Neural crest cell (in vitro differentiated cells): Measurements from ENCODE around the gene GIMAP2. TPM values are rescaled to one million over a fixed set of nuclear protein-coding genes. Genes with fewer than 3 reads are reported as not detected.

Source experiments
- DNase-seq: peaks from one replicate; pipeline ENCODE4 v3.0.0; 2021; ENCODE audit warnings: low read depth, mixed read lengths, low spot score
- H3K27ac Mint-ChIP-seq: one replicate; pipeline ENCODE4 v1.8.0; 2021; ENCODE audit warnings: mild to moderate bottlenecking, mixed read lengths; ENCODE audit not compliant: unreplicated experiment
- H3K27me3 Mint-ChIP-seq: 2 replicates; pipeline ENCODE4 v1.8.0; 2021; ENCODE audit warnings: low read depth, mild to moderate bottlenecking, mixed read lengths
- H3K36me3 Mint-ChIP-seq: 2 replicates; pipeline ENCODE4 v1.8.0; 2021; ENCODE audit warnings: low read depth, mild to moderate bottlenecking, mixed read lengths
- H3K4me1 Mint-ChIP-seq: 2 replicates; pipeline ENCODE4 v1.8.0; 2021; ENCODE audit warnings: mixed read lengths
- H3K4me3 Mint-ChIP-seq: one replicate; pipeline ENCODE4 v1.8.0; 2021; ENCODE audit warnings: mild to moderate bottlenecking, mixed read lengths
- H3K9me3 Mint-ChIP-seq: 2 replicates; pipeline ENCODE4 v1.8.0; 2021; ENCODE audit warnings: mixed read lengths
- CTCF ChIP-seq: fragments of 200-600 bp; sonication (generic); conservative IDR thresholded peaks from 2 replicates; pipeline ENCODE4 v1.5.0; 2021; ENCODE audit warnings: antibody characterized with exemption, mild to moderate bottlenecking
- total RNA-seq: library from RNA; stranded (reverse); gene quantifications from 2 replicates; pipeline ENCODE4 v1.2.1, GENCODE V29; 2021

Gene GIMAP2
- total RNA-seq, 1 donor from 2014 or later, result not detected

GRCh38 chr7:150688630-150689029 lies 3.1 kb downstream of the GIMAP2 start:
- no peak for DNase-seq
- Mint-ChIP-seq H3K4me3 (no peak overlapping the region), H3K27ac (no peak overlapping the region), H3K9me3 (peaks cover 5% of the 10 kb centered on the region), H3K36me3 (no peaks in the 10 kb centered on the region), H3K27me3 (peaks cover 54% of the 10 kb centered on the region), H3K4me1 (no peaks in the 10 kb centered on the region)
- TF ChIP-seq CTCF, result no peak

GRCh38 chr7:150695654-150696053 lies 10.1 kb downstream of the GIMAP2 start:
- Mint-ChIP-seq H3K4me3 (no peak overlapping the region), H3K36me3 (no peaks in the 10 kb centered on the region), H3K27me3 (peaks cover 51% of the 10 kb centered on the region), H3K4me1 (no peaks in the 10 kb centered on the region), H3K27ac (no peak overlapping the region), H3K9me3 (peaks cover 3% of the 10 kb centered on the region)
- DNase-seq, result no peak
- TF ChIP-seq CTCF, result no peak

DNA sequence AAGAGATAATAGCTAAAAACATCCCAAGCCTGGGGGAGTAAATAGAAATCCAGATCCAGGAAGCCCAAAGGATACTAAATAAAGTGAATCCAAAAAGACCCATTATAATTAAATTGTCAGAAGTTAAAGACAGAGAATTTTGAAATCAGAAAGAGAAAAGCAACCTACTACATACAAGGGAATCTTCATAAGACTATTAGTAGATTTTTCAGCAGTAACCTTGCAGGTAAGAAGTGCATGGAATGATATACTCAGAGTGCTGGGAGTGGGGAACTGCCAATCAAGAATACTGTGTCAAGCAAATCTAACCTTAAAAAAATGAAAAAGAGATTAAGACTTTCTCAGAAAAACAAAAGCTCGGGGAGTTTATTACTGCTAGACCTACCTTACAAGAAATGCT lies 17.7 kb downstream of the GIMAP2 start:
- Mint-ChIP-seq H3K4me3 (no peak overlapping the region), H3K36me3 (peaks cover 6% of the 10 kb centered on the region), H3K9me3 (peaks cover 19% of the 10 kb centered on the region), H3K4me1 (no peaks in the 10 kb centered on the region), H3K27me3 (peaks cover 30% of the 10 kb centered on the region), H3K27ac (no peak overlapping the region)
- no peak for DNase-seq
- TF ChIP-seq CTCF, result no peak

- Mint-ChIP-seq H3K4me1 (no peaks in the 10 kb centered on the region), H3K9me3 (peaks cover 6% of the 10 kb centered on the region), H3K27ac (no peak overlapping the region), H3K36me3 (no peaks in the 10 kb centered on the region), H3K27me3 (peaks cover 16% of the 10 kb centered on the region), H3K4me3 (no peak overlapping the region)
- DNase-seq, result no peak
- TF ChIP-seq CTCF, result no peak
These were observed 29.8 kb downstream of the GIMAP2 start for GRCh38 chr7:150715293-150715692.

DNA sequence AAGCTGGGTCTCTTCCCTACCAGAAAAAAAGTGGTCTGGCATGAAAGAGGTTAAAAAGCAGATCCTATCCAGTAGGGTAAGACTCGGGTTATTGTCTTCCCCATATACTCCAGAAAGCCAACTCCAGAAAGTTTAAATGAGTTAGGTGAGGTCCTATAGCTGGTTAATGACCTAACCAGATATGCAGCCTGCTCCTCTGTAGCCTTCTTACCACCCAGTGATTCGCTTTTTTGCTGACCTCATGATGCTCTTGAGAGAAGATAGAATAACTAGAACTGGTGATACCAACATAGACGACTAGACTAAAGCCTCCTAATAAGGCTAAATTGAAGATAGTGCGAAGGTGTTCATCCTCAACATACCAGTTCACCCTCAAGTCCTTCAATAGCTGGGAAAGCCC lies 30.2 kb downstream of the GIMAP2 start:
- peaks cover 6% of the 10 kb centered on the region for H3K9me3 Mint-ChIP-seq
- no peaks in the 10 kb centered on the region for H3K4me1 Mint-ChIP-seq
- no peak for DNase-seq
- H3K4me3 Mint-ChIP-seq, result no peak overlapping the region
- no peak for TF ChIP-seq CTCF
- peaks cover 16% of the 10 kb centered on the region for H3K27me3 Mint-ChIP-seq
- no peaks in the 10 kb centered on the region for H3K36me3 Mint-ChIP-seq
- no peak overlapping the region for H3K27ac Mint-ChIP-seq

- Mint-ChIP-seq H3K27ac (no peak within 1 kb of the TSS), H3K4me3 (no peak within 1 kb of the TSS), H3K27me3 (peaks cover 16% of the 10 kb centered on the region), H3K9me3 (peaks cover 6% of the 10 kb centered on the region), H3K36me3 (no peaks in the 10 kb centered on the region), H3K4me1 (no peaks in the 10 kb centered on the region)
- DNase-seq, result no peak
- no peak for TF ChIP-seq CTCF
These were observed 30.9 kb downstream of the GIMAP2 start, which contains the start of gene GIMAP1 for GRCh38 chr7:150716368-150716767. GIMAP1 (plus strand) TSS chr7:150716613; CDS start chr7:150719048, 2,435 bp downstream.
